Kidney epithelial cell (primary cell): Measurements from ENCODE around the gene TBC1D17. TPM values are rescaled to one million over a fixed set of nuclear protein-coding genes. Genes with fewer than 3 reads are reported as not detected.

Source experiments
- DNase-seq: peaks from one replicate; pipeline ENCODE4 v3.0.0-alpha.2; 2010; ENCODE audit warnings: low read depth
- H3K27me3 ChIP-seq: 2 replicates; pipeline ENCODE4 v1.6.0; 2011; ENCODE audit warnings: low read length; ENCODE audit not compliant: control insufficient read depth, insufficient read depth
- H3K36me3 ChIP-seq: 2 replicates; pipeline ENCODE4 v1.5.1; 2011; ENCODE audit warnings: low read length; ENCODE audit not compliant: control insufficient read depth, insufficient read depth
- H3K4me3 ChIP-seq: 2 replicates; pipeline ENCODE4 v1.5.1; 2011; ENCODE audit warnings: low read depth, mild to moderate bottlenecking, control low read depth, low read length
- CTCF ChIP-seq: IDR thresholded peaks from 2 replicates; pipeline ENCODE4 v1.5.1; 2011; ENCODE audit warnings: mild to moderate bottlenecking, moderate library complexity, low read length, control low read depth, inconsistent platforms; ENCODE audit not compliant: insufficient read depth, poor library complexity, severe bottlenecking
- total RNA-seq: library from RNA; depleted of rRNA; stranded (reverse); fragments of >200 nt; gene quantifications from 2 replicates; pipeline ENCODE4 v1.2.3, GENCODE V29; 2015

Gene TBC1D17
- total RNA-seq, 1 donor from 2014 or later: 17.4 TPM

GRCh38 chr19:49864890-49865289 lies 12.6 kb upstream of the TBC1D17 start:
- Histone ChIP-seq H3K36me3 (peaks cover 6% of the 10 kb centered on the region), H3K27me3 (no peaks in the 10 kb centered on the region), H3K4me3 (no peak overlapping the region)
- DNase-seq: no peak
- no peak for TF ChIP-seq CTCF

DNA sequence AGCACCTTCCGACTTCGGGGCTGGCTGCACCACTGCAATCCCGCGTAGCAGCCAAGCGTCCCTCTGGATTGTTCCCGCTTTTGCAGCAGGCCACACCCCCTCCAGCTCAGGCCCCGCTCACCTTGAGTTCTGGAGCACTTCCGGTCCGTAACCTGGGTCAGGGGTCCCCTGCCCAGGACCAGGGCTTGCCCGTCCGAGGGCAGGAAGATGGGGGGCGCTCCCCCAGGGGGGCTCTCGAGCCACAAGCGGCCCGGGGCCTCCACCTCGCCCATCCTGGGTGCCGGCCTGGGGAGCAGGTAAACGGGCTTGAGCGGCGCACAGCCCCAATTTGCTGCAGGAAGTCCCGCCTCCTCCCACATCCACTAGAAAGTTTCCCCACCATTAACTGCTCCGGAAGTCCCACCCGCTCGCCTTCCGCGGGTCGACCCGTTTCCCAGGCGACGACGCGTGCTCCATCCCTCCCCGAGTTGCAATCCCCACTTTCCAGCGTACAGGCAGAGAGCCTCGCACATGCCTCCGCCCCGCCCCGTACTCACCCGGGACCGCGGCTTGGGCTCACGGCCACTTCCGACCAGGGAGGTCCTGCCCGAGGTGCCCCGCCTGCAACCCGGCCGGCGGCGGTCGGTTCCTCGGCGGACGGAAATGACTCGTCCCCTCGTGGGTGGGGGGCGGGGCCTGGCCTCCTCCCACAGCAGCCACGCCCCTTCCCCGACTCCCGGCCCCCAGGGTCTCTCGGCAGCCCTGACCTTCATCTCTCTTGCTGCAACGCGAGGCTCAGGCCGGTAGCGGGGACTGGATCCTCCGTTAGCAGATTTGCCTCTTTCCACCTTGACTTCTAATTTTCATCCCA lies 10.3 kb upstream of the TBC1D17 start, which contains the start of gene PNKP:
Gene PNKP, minus strand, starts transcription at position 644 of the 850 bp plus-strand sequence. Its CDS starts 372 bp downstream, at position 272.
- Histone ChIP-seq H3K36me3 (peaks cover 5% of the 10 kb centered on the region), H3K4me3 (peak within 1 kb of the TSS; percentile 93), H3K27me3 (no peaks in the 10 kb centered on the region)
- TF ChIP-seq CTCF: no peak
- DNase-seq: no peak

DNA sequence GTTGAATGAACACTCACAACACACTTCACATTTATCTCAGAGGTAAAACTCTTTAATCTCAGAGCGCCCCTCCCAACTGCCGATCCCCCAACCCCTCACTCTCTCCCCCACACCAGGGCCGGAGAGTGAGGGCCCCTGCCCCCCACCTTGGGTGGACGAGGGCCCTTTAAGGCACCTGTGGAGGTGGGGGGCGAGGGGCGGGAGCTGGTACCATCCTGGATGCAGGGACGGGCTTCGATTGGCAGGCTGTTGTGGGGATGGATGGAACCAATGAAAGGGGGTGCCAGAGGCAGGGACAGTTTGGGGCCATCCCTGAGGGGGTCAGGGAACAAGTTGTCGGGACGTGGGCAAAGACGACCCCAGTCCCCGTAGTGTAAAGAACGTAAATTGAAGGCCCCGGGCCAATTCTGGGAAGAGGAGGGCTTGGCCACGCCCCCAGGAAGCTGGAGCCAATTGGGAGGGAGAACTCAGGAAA lies 8.5 kb upstream of the TBC1D17 start:
- no peak for TF ChIP-seq CTCF
- peaks cover 5% of the 10 kb centered on the region for H3K36me3 ChIP-seq
- no peaks in the 10 kb centered on the region for H3K27me3 ChIP-seq
- H3K4me3 ChIP-seq: peak overlapping the region; percentile 32
- no peak for DNase-seq

GRCh38 chr19:49869484-49870308 lies 7.8 kb upstream of the TBC1D17 start:
- DNase-seq: peak; percentile 99
- Histone ChIP-seq H3K27me3 (no peaks in the 10 kb centered on the region), H3K4me3 (peak overlapping the region; percentile 57), H3K36me3 (peaks cover 4% of the 10 kb centered on the region)
- no peak for TF ChIP-seq CTCF

- Histone ChIP-seq H3K36me3 (peaks cover 4% of the 10 kb centered on the region), H3K4me3 (peak overlapping the region; percentile 57), H3K27me3 (no peaks in the 10 kb centered on the region)
- no peak for TF ChIP-seq CTCF
- DNase-seq: no peak
These were observed 7.1 kb upstream of the TBC1D17 start for GRCh38 chr19:49870309-49870901.
